ENCODE measurements around the gene ELMO1.

DNA sequence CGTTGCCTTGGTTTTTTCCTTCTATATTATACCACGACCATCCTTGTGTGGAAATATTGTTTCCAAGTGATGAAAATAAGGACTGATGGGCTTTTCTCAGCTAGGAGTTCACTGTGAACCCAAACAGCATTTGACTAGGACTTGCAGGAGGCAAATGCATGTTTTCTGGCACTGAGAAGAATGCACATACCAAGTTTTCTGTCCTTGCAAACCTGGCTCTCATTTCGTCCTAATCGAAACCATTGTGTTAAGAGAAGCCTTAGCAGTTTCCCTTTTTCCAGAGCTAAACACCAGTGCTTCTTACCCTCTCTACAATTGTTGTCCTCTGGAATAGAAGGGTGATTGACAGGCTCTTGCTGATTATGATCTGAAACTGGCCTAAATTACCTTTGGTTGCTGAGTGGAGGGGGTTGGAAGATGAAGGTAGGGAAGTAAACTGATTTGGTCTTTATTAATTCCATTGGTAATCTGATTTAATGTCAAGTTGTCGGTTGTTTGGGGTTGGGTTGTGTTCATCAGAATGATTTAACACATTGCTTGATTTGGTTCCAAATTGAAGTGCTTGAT lies 33.1 kb upstream of the ELMO1 start:
- TF ChIP-seq, protein P1, sequence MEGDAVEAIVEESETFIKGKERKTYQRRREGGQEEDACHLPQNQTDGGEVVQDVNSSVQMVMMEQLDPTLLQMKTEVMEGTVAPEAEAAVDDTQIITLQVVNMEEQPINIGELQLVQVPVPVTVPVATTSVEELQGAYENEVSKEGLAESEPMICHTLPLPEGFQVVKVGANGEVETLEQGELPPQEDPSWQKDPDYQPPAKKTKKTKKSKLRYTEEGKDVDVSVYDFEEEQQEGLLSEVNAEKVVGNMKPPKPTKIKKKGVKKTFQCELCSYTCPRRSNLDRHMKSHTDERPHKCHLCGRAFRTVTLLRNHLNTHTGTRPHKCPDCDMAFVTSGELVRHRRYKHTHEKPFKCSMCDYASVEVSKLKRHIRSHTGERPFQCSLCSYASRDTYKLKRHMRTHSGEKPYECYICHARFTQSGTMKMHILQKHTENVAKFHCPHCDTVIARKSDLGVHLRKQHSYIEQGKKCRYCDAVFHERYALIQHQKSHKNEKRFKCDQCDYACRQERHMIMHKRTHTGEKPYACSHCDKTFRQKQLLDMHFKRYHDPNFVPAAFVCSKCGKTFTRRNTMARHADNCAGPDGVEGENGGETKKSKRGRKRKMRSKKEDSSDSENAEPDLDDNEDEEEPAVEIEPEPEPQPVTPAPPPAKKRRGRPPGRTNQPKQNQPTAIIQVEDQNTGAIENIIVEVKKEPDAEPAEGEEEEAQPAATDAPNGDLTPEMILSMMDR (IDR thresholded peaks at IDR 0.05; ENCODE audit: poor library complexity), result no peak
- TF ChIP-seq EZH2 (IDR thresholded peaks at IDR 0.05; ENCODE audit: borderline replicate concordance), result no peak

Data from hepatocyte (in vitro differentiated cells).